C4-2B (cell line): ENCODE data around the gene CYP1B1.

Experiments
- CTCF ChIP-seq: fragments of 450-650 bp; conservative IDR thresholded peaks from 2 replicates; pipeline ENCODE4 v1.5.1; 2017; ENCODE audit warnings: mild to moderate bottlenecking
- ZFX ChIP-seq: fragments of 450-650 bp; IDR thresholded peaks from 2 replicates; pipeline ENCODE4 v1.6.1; 2017

DNA sequence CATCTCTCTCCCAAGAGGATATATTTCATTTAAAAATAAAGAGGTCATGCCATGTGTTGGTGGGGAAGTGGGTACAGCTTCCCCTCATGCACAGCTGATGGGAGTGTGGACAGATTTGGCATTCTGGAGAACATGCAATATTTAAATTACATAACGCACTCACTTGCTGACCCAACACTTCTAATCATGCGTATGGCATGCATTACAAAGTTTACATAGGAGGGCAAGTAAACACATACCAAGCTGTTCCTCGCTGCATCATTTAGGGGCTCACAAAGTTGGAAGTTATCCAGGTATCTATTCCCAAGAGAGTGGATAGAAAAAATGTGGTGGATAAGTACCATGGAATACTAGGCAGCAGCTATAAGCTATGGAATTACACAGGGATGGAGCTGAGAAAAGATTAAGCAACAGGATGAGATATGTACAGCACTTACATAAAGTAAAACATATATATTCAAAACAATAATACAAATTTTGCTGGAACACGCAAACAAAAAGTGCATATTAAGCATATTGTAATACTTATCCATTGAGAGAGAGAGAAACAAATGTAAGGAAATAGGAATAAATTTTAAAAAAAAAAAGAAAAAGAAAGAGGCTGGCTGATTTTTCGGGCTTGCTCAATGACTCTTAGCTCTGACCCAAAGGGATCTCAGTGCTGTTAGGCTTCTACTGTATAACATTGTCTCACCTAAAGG lies 11.0 kb downstream of the CYP1B1 start:
- TF ChIP-seq CTCF (no peak), ZFX (no peak)
